ENCODE measurements around the gene NFKBIE.
A peak's percentile ranks its signal among the peaks of the same experiment; 100 is the strongest.

The NFKBIE gene

DNA sequence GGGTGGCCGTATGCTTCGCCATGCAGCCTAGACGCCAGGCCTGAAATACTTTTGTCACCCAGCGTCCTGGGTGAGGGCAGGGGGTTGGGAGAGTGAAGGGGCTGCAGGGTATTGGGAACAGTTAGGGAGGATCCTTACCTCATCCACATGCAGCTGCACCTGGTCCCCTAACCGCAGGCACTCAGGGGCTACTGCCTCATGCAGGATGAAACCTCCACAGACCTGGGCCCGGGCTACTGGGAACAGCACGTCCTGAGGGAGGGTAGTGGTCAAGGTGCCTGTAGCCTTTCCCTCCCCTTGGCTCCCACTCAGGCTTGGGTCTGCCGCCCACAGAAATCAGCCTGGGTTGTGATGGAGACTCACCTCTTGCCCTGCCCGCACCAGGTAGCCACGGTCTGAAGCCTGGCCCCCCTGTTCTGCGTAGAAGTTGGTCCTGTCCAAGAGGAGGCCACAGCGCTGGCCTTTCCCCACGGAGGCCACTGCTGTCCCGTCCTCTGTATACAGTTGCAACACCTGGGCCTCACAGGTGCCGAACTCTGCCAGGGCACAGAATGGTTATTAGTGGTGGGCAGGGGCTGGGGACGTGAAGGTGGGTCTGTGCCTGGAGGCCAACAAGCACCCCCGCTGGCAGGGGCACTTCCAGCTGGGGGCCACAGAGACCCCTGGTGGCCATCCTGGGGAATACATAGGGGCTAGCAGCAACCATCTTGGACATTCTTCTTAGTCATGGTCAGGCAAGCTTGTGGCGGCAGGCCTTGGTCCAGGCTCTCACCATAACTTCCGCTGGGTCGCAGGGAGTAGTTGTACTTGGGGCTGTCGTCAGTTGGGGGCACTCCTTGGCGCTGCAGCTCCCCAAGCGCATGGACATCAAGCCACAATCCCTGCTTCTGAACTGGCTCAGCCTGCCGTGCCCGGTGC, 39.2 kb upstream of the NFKBIE start:
- H3K9me3 ChIP-seq (ENCODE audit: control insufficient read depth, low read depth, low read length): no peaks in the 10 kb centered on the region
- H3K4me3 ChIP-seq (ENCODE audit: low read length): no peak overlapping the region
- H3K27me3 ChIP-seq (ENCODE audit: control insufficient read depth, insufficient read depth, low read length): no peaks in the 10 kb centered on the region
- H3K27ac ChIP-seq (ENCODE audit: low read length): no peak overlapping the region
- H3K4me1 ChIP-seq (ENCODE audit: control insufficient read depth, low read depth, low read length): no peaks in the 10 kb centered on the region
- no peak overlapping the region for H3K9ac ChIP-seq (ENCODE audit: low read length)
- H3K36me3 ChIP-seq (ENCODE audit: control insufficient read depth, low read depth, low read length): peaks cover 79% of the 10 kb centered on the region

DNA sequence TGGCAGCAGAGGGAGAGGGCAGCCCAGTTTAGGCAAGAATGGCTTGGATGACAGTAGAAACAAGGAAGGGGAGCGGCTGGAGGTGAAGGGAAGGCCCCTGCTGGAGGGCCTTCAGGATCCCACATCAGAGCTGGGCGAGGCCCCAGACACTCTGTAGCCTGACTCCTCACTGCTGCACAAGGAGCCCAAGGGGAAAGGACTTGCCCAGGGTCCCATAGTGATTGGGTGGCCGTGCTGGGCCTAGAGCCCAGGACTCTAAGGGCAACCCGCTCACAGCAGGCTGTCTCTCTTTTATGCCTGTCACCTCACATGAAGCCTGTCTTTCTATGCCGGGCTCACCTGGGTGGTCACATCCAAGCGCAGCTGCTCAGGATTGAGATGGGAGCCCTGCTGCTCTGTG, 38.5 kb upstream of the NFKBIE start:
- Histone ChIP-seq H3K27ac (ENCODE audit: low read length) (no peak overlapping the region), H3K36me3 (ENCODE audit: control insufficient read depth, low read depth, low read length) (peaks cover 72% of the 10 kb centered on the region), H3K4me3 (ENCODE audit: low read length) (no peak overlapping the region), H3K27me3 (ENCODE audit: control insufficient read depth, insufficient read depth, low read length) (peaks cover under 1% of the 10 kb centered on the region), H3K9me3 (ENCODE audit: control insufficient read depth, low read depth, low read length) (no peaks in the 10 kb centered on the region), H3K9ac (ENCODE audit: low read length) (no peak overlapping the region), H3K4me1 (ENCODE audit: control insufficient read depth, low read depth, low read length) (no peaks in the 10 kb centered on the region)

DNA sequence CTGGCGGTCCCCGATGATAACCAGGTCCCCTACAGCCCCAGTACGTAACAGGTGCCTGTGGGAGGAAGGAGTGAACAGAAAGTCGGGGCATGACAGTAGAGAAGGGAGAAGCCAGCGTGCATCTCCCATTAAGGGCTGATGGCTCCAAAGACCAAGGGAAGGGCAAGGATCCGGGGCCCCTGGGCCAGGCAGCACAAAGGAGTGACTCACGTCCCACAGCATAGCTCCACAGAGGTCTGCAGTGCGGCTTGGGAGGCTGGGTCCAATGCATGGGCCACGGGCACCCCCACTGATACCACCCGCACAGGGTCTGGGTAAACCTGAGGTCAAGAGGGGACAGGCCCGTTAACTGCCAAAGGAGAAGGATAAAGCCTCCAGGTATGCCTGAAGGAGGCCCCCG, 37.5 kb upstream of the NFKBIE start:
- H3K27ac ChIP-seq (ENCODE audit: low read length): no peak overlapping the region
- H3K27me3 ChIP-seq (ENCODE audit: control insufficient read depth, insufficient read depth, low read length): peaks cover 10% of the 10 kb centered on the region
- H3K4me1 ChIP-seq (ENCODE audit: control insufficient read depth, low read depth, low read length): peaks cover 5% of the 10 kb centered on the region
- H3K9me3 ChIP-seq (ENCODE audit: control insufficient read depth, low read depth, low read length): no peaks in the 10 kb centered on the region
- H3K4me3 ChIP-seq (ENCODE audit: low read length): no peak overlapping the region
- no peak overlapping the region for H3K9ac ChIP-seq (ENCODE audit: low read length)
- peaks cover 67% of the 10 kb centered on the region for H3K36me3 ChIP-seq (ENCODE audit: control insufficient read depth, low read depth, low read length)

DNA sequence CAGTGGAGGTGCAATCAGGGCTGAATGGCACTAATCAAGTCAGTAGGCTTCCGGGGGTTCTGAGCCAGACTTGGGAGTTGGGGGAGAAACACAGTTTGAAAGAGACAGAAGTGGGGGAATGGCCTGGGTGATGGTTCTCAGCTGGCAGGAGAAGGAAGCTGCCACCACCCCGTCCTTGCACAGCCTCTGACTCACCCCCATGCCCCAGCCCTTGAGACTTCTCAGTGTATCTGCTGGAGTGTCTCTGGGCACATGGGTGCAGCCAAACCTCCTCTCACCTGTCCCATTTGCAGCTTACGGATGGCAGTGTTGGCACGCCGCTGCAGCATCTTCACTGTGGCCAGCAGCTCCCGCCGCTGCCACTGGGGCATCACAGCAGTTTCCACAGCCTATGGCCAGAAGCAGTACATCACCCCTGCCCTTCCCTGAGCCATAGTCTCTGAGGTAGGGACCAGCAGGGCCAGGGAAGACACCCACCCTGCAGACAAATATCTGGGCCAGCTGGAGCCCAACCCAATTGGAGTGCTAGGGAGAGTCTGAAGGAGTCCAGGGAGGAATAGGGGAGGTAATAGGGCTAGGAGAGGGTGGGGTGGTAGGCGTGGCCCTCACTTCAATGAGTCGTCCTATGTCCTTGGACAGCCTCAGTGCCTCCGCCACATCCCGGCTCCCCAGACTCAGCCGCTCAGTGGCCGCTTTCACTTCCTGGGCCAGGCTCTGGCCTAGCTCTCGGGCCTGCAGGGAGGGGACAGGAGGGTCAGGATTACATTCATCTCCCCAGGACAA, 36.6 kb upstream of the NFKBIE start:
- Histone ChIP-seq H3K36me3 (ENCODE audit: control insufficient read depth, low read depth, low read length) (peaks cover 61% of the 10 kb centered on the region), H3K27me3 (ENCODE audit: control insufficient read depth, insufficient read depth, low read length) (peaks cover 16% of the 10 kb centered on the region), H3K9me3 (ENCODE audit: control insufficient read depth, low read depth, low read length) (no peaks in the 10 kb centered on the region), H3K27ac (ENCODE audit: low read length) (no peak overlapping the region), H3K4me3 (ENCODE audit: low read length) (no peak overlapping the region), H3K9ac (ENCODE audit: low read length) (no peak overlapping the region), H3K4me1 (ENCODE audit: control insufficient read depth, low read depth, low read length) (peaks cover 6% of the 10 kb centered on the region)

DNA sequence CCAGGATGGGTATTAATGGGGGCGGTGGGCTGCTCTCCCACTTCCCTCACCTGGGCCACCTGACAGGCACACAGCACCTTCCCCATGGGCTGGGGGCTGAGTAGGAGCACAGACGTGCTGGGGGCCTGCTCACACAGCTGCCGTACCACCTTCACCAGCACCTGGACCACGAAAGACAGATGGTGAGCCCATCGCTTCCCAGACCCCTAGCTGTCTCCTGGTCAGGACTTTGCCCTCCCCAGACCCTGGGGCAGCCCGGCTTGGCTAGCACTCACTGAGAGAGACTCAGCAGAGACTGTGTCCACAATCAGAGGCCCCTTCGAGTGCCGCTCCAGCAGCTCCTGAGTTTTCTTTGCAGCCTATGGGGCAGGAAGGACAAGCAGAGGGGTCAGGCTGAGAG, 35.8 kb upstream of the NFKBIE start:
- Histone ChIP-seq H3K36me3 (ENCODE audit: control insufficient read depth, low read depth, low read length) (peaks cover 53% of the 10 kb centered on the region), H3K27me3 (ENCODE audit: control insufficient read depth, insufficient read depth, low read length) (peaks cover 24% of the 10 kb centered on the region), H3K9me3 (ENCODE audit: control insufficient read depth, low read depth, low read length) (no peaks in the 10 kb centered on the region), H3K4me3 (ENCODE audit: low read length) (no peak overlapping the region), H3K27ac (ENCODE audit: low read length) (no peak overlapping the region), H3K9ac (ENCODE audit: low read length) (no peak overlapping the region), H3K4me1 (ENCODE audit: control insufficient read depth, low read depth, low read length) (peaks cover 6% of the 10 kb centered on the region)

DNA sequence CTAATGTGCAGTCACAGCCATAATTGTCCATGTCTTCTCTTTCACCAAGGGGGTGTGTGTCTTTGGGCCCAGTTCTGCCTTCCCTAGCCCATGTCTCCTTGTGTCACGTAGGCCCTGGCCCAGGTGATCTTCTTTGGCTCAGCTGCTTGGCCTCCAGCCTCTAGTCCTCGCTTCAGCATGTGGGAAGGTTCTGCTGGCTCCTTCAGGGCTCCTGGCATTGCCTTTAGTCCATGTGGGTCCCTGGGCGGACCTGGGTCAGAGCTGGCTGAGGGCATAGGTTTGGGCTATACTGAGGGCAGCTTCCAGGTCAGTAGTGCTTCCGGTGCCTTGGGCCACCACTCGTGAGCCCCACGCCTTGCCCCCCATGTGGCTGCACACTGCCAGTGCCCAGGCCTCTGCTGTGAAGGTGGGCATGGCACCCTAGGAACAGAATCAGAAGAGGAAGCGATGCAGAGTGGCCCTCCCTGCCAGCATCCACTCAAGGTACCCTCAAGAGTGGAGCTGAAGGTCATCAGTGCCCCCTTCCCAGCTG, 35.0 kb upstream of the NFKBIE start:
- no peak overlapping the region for H3K4me3 ChIP-seq (ENCODE audit: low read length)
- H3K4me1 ChIP-seq (ENCODE audit: control insufficient read depth, low read depth, low read length): peaks cover 6% of the 10 kb centered on the region
- H3K27me3 ChIP-seq (ENCODE audit: control insufficient read depth, insufficient read depth, low read length): peaks cover 32% of the 10 kb centered on the region
- peaks cover 45% of the 10 kb centered on the region for H3K36me3 ChIP-seq (ENCODE audit: control insufficient read depth, low read depth, low read length)
- no peak overlapping the region for H3K27ac ChIP-seq (ENCODE audit: low read length)
- no peak overlapping the region for H3K9ac ChIP-seq (ENCODE audit: low read length)
- no peaks in the 10 kb centered on the region for H3K9me3 ChIP-seq (ENCODE audit: control insufficient read depth, low read depth, low read length)

DNA sequence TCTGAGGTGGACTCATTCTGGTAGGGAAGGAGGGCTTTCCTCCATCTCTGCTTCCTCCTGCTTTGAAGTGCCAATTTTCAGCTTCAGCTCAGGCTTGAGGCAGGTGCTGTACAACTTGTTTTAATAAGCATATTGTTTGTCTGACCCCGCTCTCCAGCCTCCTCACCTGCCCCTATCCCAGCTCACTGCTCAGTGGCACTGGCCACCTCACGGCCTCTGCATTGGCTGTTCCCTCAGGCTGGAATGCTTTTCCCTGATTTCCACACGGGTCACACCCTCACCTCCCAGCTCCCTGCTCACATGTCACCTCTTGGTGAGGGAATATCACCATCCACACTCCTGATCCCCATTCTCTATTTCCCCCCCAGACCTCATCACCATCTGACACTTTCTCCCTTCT, 33.5 kb upstream of the NFKBIE start:
- Histone ChIP-seq H3K36me3 (ENCODE audit: control insufficient read depth, low read depth, low read length) (peaks cover 38% of the 10 kb centered on the region), H3K9me3 (ENCODE audit: control insufficient read depth, low read depth, low read length) (no peaks in the 10 kb centered on the region), H3K9ac (ENCODE audit: low read length) (no peak overlapping the region), H3K4me3 (ENCODE audit: low read length) (no peak overlapping the region), H3K27me3 (ENCODE audit: control insufficient read depth, insufficient read depth, low read length) (peaks cover 38% of the 10 kb centered on the region), H3K27ac (ENCODE audit: low read length) (no peak overlapping the region), H3K4me1 (ENCODE audit: control insufficient read depth, low read depth, low read length) (peaks cover 6% of the 10 kb centered on the region)

DNA sequence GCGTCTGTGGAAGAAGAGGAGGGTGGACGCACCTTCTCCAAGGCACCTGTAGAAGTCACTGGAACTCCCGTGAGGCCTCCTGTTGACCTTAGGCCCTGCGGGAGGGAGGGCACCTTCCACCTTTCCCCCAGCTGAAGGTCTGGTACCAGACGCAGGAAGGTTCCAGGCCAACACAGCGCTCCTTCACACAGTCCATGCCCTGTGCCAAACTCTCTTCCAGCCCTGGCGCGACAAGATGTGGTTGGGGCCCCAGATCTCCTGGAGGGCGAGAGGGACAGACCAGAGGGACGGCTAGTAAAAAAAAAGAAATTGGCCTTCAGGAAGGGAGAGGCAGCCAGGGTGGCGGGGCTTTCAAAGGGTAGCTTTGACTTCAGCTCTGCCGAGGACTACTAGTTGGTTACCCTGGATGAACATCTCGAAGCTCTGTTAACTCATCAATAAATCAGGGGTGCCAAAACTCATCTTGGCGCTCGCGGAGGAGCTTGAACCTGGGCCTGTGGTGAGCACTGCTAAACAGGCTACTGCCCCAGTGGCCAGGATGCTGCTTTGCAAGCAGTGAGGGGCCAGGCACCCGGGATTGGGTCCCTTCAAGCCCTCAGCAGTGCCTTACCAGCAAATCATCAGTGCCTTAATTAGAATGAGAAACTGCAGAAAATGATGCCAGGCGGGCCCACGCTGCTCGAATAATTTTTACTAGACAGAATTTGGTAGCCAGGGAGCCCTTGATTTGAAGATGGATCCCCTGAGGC, 32.9 kb upstream of the NFKBIE start:
- H3K36me3 ChIP-seq (ENCODE audit: control insufficient read depth, low read depth, low read length): peaks cover 31% of the 10 kb centered on the region
- no peaks in the 10 kb centered on the region for H3K9me3 ChIP-seq (ENCODE audit: control insufficient read depth, low read depth, low read length)
- peak overlapping the region; percentile 74 for H3K4me3 ChIP-seq (ENCODE audit: low read length)
- peaks cover 38% of the 10 kb centered on the region for H3K27me3 ChIP-seq (ENCODE audit: control insufficient read depth, insufficient read depth, low read length)
- H3K27ac ChIP-seq (ENCODE audit: low read length): no peak overlapping the region
- H3K4me1 ChIP-seq (ENCODE audit: control insufficient read depth, low read depth, low read length): peaks cover 6% of the 10 kb centered on the region
- peak overlapping the region; percentile 59 for H3K9ac ChIP-seq (ENCODE audit: low read length)

DNA sequence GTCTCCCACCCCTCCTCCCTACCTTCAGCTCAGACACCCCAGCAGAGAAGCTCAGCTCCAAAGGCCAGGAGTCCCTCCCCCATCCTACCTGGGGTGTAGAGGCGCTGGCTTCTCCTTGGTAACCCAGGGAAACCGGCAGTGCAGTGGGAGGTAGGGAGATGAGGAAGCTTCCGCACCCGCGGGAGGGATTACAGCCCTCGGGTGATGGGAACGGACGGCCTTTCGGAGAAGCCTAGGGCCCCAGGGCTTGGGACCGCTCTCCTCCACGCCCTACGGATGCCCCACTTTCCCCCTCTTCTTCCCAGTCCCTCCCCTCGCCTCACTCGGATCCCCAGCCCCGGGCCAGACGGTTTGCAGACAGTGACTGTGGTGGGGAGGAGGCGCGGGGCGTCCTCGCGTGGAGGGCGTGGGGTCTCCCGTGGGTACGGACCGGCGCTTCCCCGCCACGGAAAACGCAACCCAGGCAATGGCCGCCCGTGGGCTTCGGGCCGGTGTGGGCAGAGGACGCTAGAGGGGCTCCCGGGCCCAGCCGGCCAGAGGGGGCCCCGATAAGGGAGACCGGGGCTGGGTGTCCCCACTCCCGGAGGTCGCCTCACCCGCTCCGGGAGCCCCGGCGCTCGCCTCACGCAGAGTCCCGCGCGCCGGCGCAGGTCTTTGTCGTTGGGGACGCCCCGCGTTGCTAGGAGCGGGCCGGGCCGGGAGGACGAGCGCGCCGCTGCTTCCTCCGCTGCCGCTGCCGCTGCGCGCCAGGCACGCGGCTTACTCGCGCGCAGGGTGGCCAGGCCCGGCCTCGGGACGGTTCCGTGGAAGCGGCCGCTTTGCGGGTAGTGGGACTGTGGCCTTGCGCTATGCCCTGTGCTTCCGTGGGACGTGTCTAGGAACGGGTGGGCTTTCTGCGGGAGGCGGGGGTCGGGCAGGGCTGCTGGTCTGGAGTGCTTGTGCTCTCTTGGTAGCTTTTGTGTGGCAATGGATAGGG, 32.0 kb upstream of the NFKBIE start:
- peaks cover 6% of the 10 kb centered on the region for H3K4me1 ChIP-seq (ENCODE audit: control insufficient read depth, low read depth, low read length)
- H3K27ac ChIP-seq (ENCODE audit: low read length): no peak overlapping the region
- peak overlapping the region; percentile 59 for H3K9ac ChIP-seq (ENCODE audit: low read length)
- H3K9me3 ChIP-seq (ENCODE audit: control insufficient read depth, low read depth, low read length): no peaks in the 10 kb centered on the region
- peaks cover 23% of the 10 kb centered on the region for H3K36me3 ChIP-seq (ENCODE audit: control insufficient read depth, low read depth, low read length)
- peaks cover 42% of the 10 kb centered on the region for H3K27me3 ChIP-seq (ENCODE audit: control insufficient read depth, insufficient read depth, low read length)
- H3K4me3 ChIP-seq (ENCODE audit: low read length): peak overlapping the region; percentile 74
